HepG2 (cell line): ENCODE measurements around the gene SIRT7. TPM values are rescaled to one million over a fixed set of nuclear protein-coding genes. Genes with fewer than 3 reads are reported as not detected.

Source experiments
- ATF7 ChIP-seq, 2 experiments: fragments of 450-650 bp in 1 of 2; sonication (generic) in 1 of 2; formaldehyde crosslinking in 1 of 2; IDR thresholded peaks; 2 replicates each; pipeline versions ENCODE4 v1.4.0 to v1.6.1; 2016 to 2020; ENCODE audit warnings: antibody characterized with exemption in 1 of 2, mild to moderate bottlenecking in 1 of 2, missing genetic modification reagents in 1 of 2
- KDM5B ChIP-seq: sonication (generic); formaldehyde crosslinking; IDR thresholded peaks from 2 replicates; pipeline ENCODE4 v1.4.0; 2020; ENCODE audit warnings: missing genetic modification reagents, mild to moderate bottlenecking, borderline replicate concordance
- KLF6 ChIP-seq: IDR thresholded peaks from 2 replicates; pipeline ENCODE4 v1.8.0; 2016; ENCODE audit warnings: missing biosample characterization, missing genetic modification reagents
- MIER3 ChIP-seq: IDR thresholded peaks from 2 replicates; pipeline ENCODE4 v1.6.1; 2016; ENCODE audit warnings: missing compliant biosample characterization, borderline replicate concordance
- REL ChIP-seq: sonication (generic); formaldehyde crosslinking; conservative IDR thresholded peaks from 2 replicates; pipeline ENCODE4 v1.8.0; 2022; ENCODE audit warnings: mild to moderate bottlenecking, missing genetic modification reagents, moderate library complexity
- SNRNP70 ChIP-seq: fragments of 200-400 bp; formaldehyde crosslinking; IDR thresholded peaks from 2 replicates; pipeline ENCODE4 v1.6.1; 2017; ENCODE audit warnings: mild to moderate bottlenecking, low read depth, low read length, moderate library complexity
- SSRP1 ChIP-seq: IDR thresholded peaks from 2 replicates; pipeline ENCODE4 v1.6.1; 2016; ENCODE audit warnings: control low read depth
- TAF15 ChIP-seq: fragments of 200-400 bp; formaldehyde crosslinking; IDR thresholded peaks from one replicate; pipeline ENCODE4 v1.6.1; 2018; ENCODE audit warnings: mild to moderate bottlenecking, low read depth, low read length; ENCODE audit not compliant: poor library complexity, severe bottlenecking
- TFDP1 ChIP-seq: IDR thresholded peaks from 2 replicates; pipeline ENCODE4 v1.6.1; 2016; ENCODE audit warnings: missing compliant biosample characterization, missing genetic modification reagents, borderline replicate concordance
- TGIF2 ChIP-seq: IDR thresholded peaks from 2 replicates; pipeline ENCODE4 v1.6.1; 2016; ENCODE audit warnings: control low read depth, missing compliant biosample characterization
- ZBTB7A ChIP-seq: sonication (generic); formaldehyde crosslinking; IDR thresholded peaks from 2 replicates; pipeline ENCODE4 v1.8.0; 2022; ENCODE audit warnings: mild to moderate bottlenecking, missing genetic modification reagents
- ZC3H13 ChIP-seq: sonication (generic); formaldehyde crosslinking; IDR thresholded peaks from 2 replicates; pipeline ENCODE4 v1.8.1; 2023; ENCODE audit warnings: mild to moderate bottlenecking, missing genetic modification reagents, moderate library complexity
- ZNF138 ChIP-seq: sonication (generic); formaldehyde crosslinking; IDR thresholded peaks from 2 replicates; pipeline ENCODE4 v1.5.0; 2020; ENCODE audit warnings: mild to moderate bottlenecking, low read depth, missing genetic modification reagents
- ZNF256 ChIP-seq: sonication (generic); formaldehyde crosslinking; conservative IDR thresholded peaks from 2 replicates; pipeline ENCODE4 v1.4.0; 2020; ENCODE audit warnings: missing genetic modification reagents
- ZNF33B ChIP-seq: sonication (generic); formaldehyde crosslinking; IDR thresholded peaks from 2 replicates; pipeline ENCODE4 v1.5.1; 2020; ENCODE audit warnings: mild to moderate bottlenecking, missing genetic modification reagents
- ZNF510 ChIP-seq: sonication (generic); formaldehyde crosslinking; IDR thresholded peaks from 2 replicates; pipeline ENCODE4 v1.4.0; 2020; ENCODE audit warnings: low read depth, mild to moderate bottlenecking, missing genetic modification reagents
- polyA plus RNA-seq, 8 experiments: library from polyadenylated mRNA; depleted of rRNA in 3 of 8; stranded (reverse) in 7 of 8; unstranded in 1 of 8; fragments of >200 nt; fragmentation: Illumina TruSeq in 4 of 8; extraction: Trizol in 4 of 8; gene quantifications; 2 replicates each; pipeline versions ENCODE4 v1.2.1 to v1.2.3, GENCODE V29; 2011 to 2016; ENCODE audit warnings: low read depth in 4 of 8, missing spikeins in 1 of 8, mixed read lengths in 1 of 8; ENCODE audit not compliant: insufficient read depth in 1 of 8
- total RNA-seq, 5 experiments: library from RNA; depleted of rRNA; stranded (reverse); fragments of >200 nt; fragmentation: Illumina TruSeq; extraction: Trizol; gene quantifications; 2 replicates each; pipeline ENCODE4 v1.2.3, GENCODE V29; 2016; ENCODE audit warnings: low read depth in 1 of 5
- TF ChIP-seq, protein P1 (sequence below): sonication (generic); formaldehyde crosslinking; IDR thresholded peaks from 2 replicates; pipeline ENCODE4 v1.4.0; 2020; ENCODE audit warnings: mild to moderate bottlenecking, missing genetic modification reagents
- TF ChIP-seq, protein P2 (sequence below): IDR thresholded peaks from 2 replicates; pipeline ENCODE4 v1.6.1; 2018; ENCODE audit warnings: missing genetic modification reagents, mild to moderate bottlenecking, missing compliant biosample characterization

Gene SIRT7
- total and polyA plus RNA-seq, 2 of the 13 experiments (the other 11 are each of a cell fraction or from before 2014, with no cell fraction given), result 8.3 to 24.8 TPM

DNA sequence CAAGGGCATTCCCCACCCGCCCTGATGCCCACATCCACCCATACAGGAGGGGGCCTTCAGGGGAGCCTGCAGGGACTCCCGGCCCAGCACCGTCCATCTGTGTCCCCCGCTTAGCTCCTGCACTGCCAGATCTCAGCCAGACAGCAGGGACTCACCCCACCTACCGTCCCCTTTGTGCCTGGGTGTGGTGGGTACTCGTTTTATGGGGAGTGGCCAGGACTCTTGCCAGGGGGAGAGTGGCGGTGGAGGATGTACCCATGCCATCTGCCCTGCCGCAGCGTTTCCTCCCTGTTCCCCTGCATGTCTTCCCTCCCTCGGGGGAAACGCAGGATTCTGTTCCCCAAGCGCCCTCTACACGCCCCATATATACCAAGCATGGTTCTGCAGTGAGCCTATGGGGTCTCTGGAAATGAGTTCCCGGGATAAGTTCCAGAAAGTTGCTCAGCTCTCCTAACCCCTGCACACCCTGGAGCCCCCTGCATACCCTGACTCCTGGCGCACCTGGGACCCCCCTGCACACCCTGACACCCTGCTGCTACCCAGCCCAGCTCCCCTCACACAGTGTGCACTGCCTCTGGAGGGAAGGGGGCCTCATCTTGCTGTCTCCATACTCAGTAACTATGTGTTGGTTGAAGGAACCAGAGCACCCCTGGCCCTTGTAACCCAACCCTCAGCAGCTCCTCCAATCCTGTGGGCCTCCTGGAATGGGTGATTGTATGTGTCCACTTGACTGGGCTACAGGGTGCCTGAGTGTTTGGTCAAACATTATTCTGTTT lies 13.8 kb upstream of the SIRT7 start (continued):
- 0 out of 2 replicates have a peak, but pooled peaks have one; percentile 24 for TF ChIP-seq ZBTB7A (CRISPR knock-in tag)
- TF ChIP-seq ATF7 (IDR thresholded peaks at IDR 0.05), result no peak
- TF ChIP-seq ATF7 (CRISPR knock-in tag; IDR thresholded peaks at IDR 0.05), result peak; percentile 60; the same call in 1 of the 2 replicates
- TF ChIP-seq, protein P1, sequence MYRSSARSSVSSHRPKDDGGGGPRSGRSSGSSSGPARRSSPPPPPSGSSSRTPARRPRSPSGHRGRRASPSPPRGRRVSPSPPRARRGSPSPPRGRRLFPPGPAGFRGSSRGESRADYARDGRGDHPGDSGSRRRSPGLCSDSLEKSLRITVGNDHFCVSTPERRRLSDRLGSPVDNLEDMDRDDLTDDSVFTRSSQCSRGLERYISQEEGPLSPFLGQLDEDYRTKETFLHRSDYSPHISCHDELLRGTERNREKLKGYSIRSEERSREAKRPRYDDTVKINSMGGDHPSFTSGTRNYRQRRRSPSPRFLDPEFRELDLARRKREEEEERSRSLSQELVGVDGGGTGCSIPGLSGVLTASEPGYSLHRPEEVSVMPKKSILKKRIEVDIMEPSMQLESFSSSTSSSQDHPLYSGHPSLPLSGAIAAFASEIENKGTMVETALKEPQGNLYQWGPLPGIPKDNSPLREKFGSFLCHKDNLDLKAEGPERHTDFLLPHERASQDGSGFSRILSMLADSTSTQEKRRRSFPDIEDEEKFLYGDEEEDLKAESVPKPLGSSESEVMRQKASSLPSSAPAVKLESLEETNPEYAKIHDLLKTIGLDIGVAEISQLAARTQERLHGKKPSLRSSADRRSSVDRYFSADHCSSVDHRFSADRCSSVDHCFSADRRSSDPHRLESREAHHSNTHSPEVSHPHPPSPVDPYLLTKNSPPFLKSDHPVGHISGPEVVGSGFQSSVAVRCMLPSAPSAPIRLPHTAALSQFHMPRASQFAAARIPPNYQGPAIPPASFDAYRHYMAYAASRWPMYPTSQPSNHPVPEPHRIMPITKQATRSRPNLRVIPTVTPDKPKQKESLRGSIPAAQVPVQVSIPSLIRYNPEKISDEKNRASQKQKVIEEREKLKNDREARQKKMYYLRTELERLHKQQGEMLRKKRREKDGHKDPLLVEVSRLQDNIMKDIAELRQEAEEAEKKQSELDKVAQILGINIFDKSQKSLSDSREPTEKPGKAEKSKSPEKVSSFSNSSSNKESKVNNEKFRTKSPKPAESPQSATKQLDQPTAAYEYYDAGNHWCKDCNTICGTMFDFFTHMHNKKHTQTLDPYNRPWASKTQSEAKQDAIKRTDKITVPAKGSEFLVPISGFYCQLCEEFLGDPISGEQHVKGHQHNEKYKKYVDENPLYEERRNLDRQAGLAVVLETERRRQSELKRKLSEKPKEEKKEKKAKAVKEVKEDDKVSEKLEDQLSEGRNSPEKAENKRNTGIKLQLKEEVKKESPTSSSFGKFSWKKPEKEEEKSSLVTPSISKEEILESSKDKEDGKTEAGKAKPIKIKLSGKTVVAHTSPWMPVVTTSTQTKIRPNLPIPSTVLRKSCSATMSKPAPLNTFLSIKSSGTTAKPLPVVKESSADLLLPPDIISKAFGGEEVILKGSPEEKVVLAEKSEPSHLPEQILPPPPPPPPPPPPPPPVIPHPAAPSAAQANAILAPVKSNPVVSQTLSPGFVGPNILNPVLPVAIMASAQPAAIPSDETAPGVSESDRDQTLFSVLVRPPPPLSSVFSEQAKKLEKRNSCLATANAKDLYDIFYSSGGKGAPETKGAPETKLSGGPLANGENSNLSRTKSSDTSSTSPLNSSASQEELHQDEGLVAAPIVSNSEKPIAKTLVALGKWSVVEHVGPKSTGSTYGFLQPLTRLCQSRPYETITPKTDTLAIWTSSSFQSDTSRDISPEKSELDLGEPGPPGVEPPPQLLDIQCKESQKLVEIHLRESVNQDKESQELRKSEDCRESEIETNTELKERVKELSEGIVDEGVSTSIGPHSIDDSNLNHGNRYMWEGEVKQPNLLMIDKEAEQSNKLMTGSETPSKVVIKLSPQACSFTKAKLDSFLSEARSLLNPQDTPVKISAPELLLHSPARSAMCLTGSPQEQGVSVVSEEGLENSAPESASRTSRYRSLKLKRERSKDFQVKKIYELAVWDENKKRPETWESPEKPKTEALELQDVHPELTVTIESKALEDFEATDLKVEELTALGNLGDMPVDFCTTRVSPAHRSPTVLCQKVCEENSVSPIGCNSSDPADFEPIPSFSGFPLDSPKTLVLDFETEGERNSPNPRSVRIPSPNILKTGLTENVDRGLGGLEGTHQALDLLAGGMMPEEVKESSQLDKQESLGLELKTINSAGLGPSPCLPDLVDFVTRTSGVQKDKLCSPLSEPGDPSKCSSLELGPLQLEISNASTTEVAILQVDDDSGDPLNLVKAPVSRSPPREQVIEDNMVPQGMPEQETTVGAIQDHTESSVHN (CRISPR knock-in tag), result peak; percentile 24; the same call in 1 of the 2 replicates
- no peak for TF ChIP-seq ZNF138
- TF ChIP-seq ZC3H13 (CRISPR knock-in tag), result peak; percentile 73; the same call in 1 of the 2 replicates
- no peak for TF ChIP-seq MIER3 (CRISPR knock-in tag)
- TF ChIP-seq ZNF510 (CRISPR knock-in tag), result 0 out of 2 replicates have a peak, but pooled peaks have one; percentile 30
- no peak for TF ChIP-seq KLF6 (CRISPR knock-in tag)
- TF ChIP-seq TAF15, result peak; percentile 43
- TF ChIP-seq ZNF33B (CRISPR knock-in tag), result no peak
- TF ChIP-seq, protein P2, sequence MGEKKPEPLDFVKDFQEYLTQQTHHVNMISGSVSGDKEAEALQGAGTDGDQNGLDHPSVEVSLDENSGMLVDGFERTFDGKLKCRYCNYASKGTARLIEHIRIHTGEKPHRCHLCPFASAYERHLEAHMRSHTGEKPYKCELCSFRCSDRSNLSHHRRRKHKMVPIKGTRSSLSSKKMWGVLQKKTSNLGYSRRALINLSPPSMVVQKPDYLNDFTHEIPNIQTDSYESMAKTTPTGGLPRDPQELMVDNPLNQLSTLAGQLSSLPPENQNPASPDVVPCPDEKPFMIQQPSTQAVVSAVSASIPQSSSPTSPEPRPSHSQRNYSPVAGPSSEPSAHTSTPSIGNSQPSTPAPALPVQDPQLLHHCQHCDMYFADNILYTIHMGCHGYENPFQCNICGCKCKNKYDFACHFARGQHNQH (CRISPR knock-in tag), result 0 out of 2 replicates have a peak, but pooled peaks have one; percentile 10
- TF ChIP-seq REL (CRISPR knock-in tag), result 0 out of 2 replicates have a peak, but pooled peaks have one; percentile 68
- TF ChIP-seq SSRP1 (CRISPR knock-in tag), result peak; percentile 97
- no peak for TF ChIP-seq SNRNP70
- TF ChIP-seq TGIF2, result 0 out of 2 replicates have a peak, but pooled peaks have one; percentile 10
- 0 out of 2 replicates have a peak, but pooled peaks have one; percentile 16 for TF ChIP-seq ZNF256 (CRISPR knock-in tag)
- TF ChIP-seq KDM5B (CRISPR knock-in tag), result 0 out of 2 replicates have a peak, but pooled peaks have one; percentile 24
- peak; percentile 20; the same call in 1 of the 2 replicates for TF ChIP-seq TFDP1 (CRISPR knock-in tag)
